Esophagus muscularis mucosa (tissue), 4 donors: ENCODE results near the gene GPR152.

Source experiments
- EP300 ChIP-seq: sonication (generic); formaldehyde crosslinking; IDR thresholded peaks from one replicate; pipeline ENCODE4 v1.6.1; 2017; ENCODE audit warnings: antibody characterized with exemption
- POLR2A ChIP-seq: fragments of 450-650 bp; IDR thresholded peaks from one replicate; pipeline ENCODE4 v1.6.1; 2017; ENCODE audit warnings: antibody characterized with exemption, moderate library complexity, mild to moderate bottlenecking, low read depth
- POLR2AphosphoS5 ChIP-seq, 2 donors: sonication (generic); formaldehyde crosslinking; IDR thresholded peaks; one replicate each; pipeline ENCODE4 v1.6.1; 2017; ENCODE audit warnings: antibody characterized with exemption in 2 of 2
- TF ChIP-seq, protein P1 (sequence below), 3 experiments: fragments of 200-600 bp in 2 of 3; fragments of 450-650 bp in 1 of 3; sonication (generic) in 2 of 3; IDR thresholded peaks; one replicate each; pipeline ENCODE4 v1.5.1; 2017 to 2019; ENCODE audit warnings: antibody characterized with exemption in 3 of 3, mild to moderate bottlenecking in 2 of 3, moderate library complexity in 1 of 3

- TF ChIP-seq, protein P1, sequence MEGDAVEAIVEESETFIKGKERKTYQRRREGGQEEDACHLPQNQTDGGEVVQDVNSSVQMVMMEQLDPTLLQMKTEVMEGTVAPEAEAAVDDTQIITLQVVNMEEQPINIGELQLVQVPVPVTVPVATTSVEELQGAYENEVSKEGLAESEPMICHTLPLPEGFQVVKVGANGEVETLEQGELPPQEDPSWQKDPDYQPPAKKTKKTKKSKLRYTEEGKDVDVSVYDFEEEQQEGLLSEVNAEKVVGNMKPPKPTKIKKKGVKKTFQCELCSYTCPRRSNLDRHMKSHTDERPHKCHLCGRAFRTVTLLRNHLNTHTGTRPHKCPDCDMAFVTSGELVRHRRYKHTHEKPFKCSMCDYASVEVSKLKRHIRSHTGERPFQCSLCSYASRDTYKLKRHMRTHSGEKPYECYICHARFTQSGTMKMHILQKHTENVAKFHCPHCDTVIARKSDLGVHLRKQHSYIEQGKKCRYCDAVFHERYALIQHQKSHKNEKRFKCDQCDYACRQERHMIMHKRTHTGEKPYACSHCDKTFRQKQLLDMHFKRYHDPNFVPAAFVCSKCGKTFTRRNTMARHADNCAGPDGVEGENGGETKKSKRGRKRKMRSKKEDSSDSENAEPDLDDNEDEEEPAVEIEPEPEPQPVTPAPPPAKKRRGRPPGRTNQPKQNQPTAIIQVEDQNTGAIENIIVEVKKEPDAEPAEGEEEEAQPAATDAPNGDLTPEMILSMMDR (IDR thresholded peaks at IDR 0.05), result no peak
- no peak for TF ChIP-seq POLR2AphosphoS5 (IDR thresholded peaks at IDR 0.05)
- TF ChIP-seq EP300, result no peak
- TF ChIP-seq POLR2A, result no peak
These were observed 19.7 kb downstream of the GPR152 start for GRCh38 chr11:67432655-67433349.
